Skeletal muscle satellite cell (primary cell): ENCODE data around the gene ABHD15.
"Not testable (repeated sequence)": the region's sequence is repeated elsewhere in the genome, so short reads cannot be mapped to it uniquely, and the experiment has no call there.

Experiments
- H3K27me3 ChIP-seq: 2 replicates; pipeline ENCODE4 v1.7.0; 2013; ENCODE audit warnings: low read length; ENCODE audit not compliant: control insufficient read depth, insufficient read depth
- H3K36me3 ChIP-seq: 2 replicates; pipeline ENCODE4 v1.7.0; 2013; ENCODE audit warnings: mild to moderate bottlenecking, control low read depth, low read length; ENCODE audit not compliant: insufficient read depth
- H3K4me1 ChIP-seq: 2 replicates; pipeline ENCODE4 v1.7.0; 2013; ENCODE audit warnings: low read length; ENCODE audit not compliant: control insufficient read depth, insufficient read depth
- H3K4me2 ChIP-seq: 2 replicates; pipeline ENCODE4 v1.7.0; 2013; ENCODE audit warnings: mild to moderate bottlenecking, low read length
- H3K4me3 ChIP-seq: 2 replicates; pipeline ENCODE4 v1.7.0; 2013; ENCODE audit warnings: low read length
- H3K9ac ChIP-seq: 2 replicates; pipeline ENCODE4 v1.7.0; 2013; ENCODE audit warnings: mild to moderate bottlenecking, low read depth, low read length, moderate library complexity
- H3K9me3 ChIP-seq: replicated peaks from 2 replicates; pipeline ENCODE4 v1.7.0; 2013; ENCODE audit warnings: mild to moderate bottlenecking, control low read depth, low read length

Gene ABHD15

GRCh38 chr17:29558139-29558538, 8.7 kb downstream of the ABHD15 start:
- not testable (repeated sequence) for H3K9me3 ChIP-seq, H3K4me1 ChIP-seq, H3K4me2 ChIP-seq, H3K36me3 ChIP-seq, H3K27me3 ChIP-seq, H3K9ac ChIP-seq, H3K4me3 ChIP-seq

GRCh38 chr17:29557739-29558116, 9.1 kb downstream of the ABHD15 start:
- H3K9me3 ChIP-seq: no peaks in the 10 kb centered on the region
- H3K27me3 ChIP-seq: no peaks in the 10 kb centered on the region
- no peak overlapping the region for H3K4me2 ChIP-seq
- H3K4me3 ChIP-seq: no peak overlapping the region
- H3K36me3 ChIP-seq: peaks cover 5% of the 10 kb centered on the region
- H3K9ac ChIP-seq: no peak overlapping the region
- H3K4me1 ChIP-seq: peaks cover 4% of the 10 kb centered on the region

- Histone ChIP-seq H3K4me3 (no peak overlapping the region), H3K27me3 (no peaks in the 10 kb centered on the region), H3K4me1 (peaks cover 4% of the 10 kb centered on the region), H3K9ac (no peak overlapping the region), H3K9me3 (no peaks in the 10 kb centered on the region), H3K36me3 (peaks cover 4% of the 10 kb centered on the region), H3K4me2 (no peak overlapping the region)
Observed at GRCh38 chr17:29557085-29557738, 9.6 kb downstream of the ABHD15 start.

GRCh38 chr17:29555840-29556239, 11.0 kb downstream of the ABHD15 start:
- H3K9ac ChIP-seq: no peak overlapping the region
- H3K4me2 ChIP-seq: no peak overlapping the region
- H3K4me3 ChIP-seq: no peak overlapping the region
- no peaks in the 10 kb centered on the region for H3K36me3 ChIP-seq
- peaks cover 4% of the 10 kb centered on the region for H3K4me1 ChIP-seq
- H3K27me3 ChIP-seq: no peaks in the 10 kb centered on the region
- H3K9me3 ChIP-seq: no peaks in the 10 kb centered on the region

GRCh38 chr17:29549177-29549923, 17.5 kb downstream of the ABHD15 start:
- Histone ChIP-seq H3K4me1 (no peaks in the 10 kb centered on the region), H3K9me3 (no peaks in the 10 kb centered on the region), H3K36me3 (peaks cover 11% of the 10 kb centered on the region), H3K4me2 (no peak overlapping the region), H3K27me3 (no peaks in the 10 kb centered on the region), H3K9ac (no peak overlapping the region), H3K4me3 (no peak overlapping the region)

- H3K36me3 ChIP-seq: peaks cover 31% of the 10 kb centered on the region
- H3K9ac ChIP-seq: no peak overlapping the region
- no peak overlapping the region for H3K4me3 ChIP-seq
- H3K9me3 ChIP-seq: no peaks in the 10 kb centered on the region
- H3K27me3 ChIP-seq: no peaks in the 10 kb centered on the region
- H3K4me1 ChIP-seq: no peaks in the 10 kb centered on the region
- H3K4me2 ChIP-seq: no peak overlapping the region
Observed at GRCh38 chr17:29546830-29547229, 20.0 kb downstream of the ABHD15 start.

GRCh38 chr17:29546085-29546484, 20.8 kb downstream of the ABHD15 start:
- H3K9me3 ChIP-seq: no peaks in the 10 kb centered on the region
- no peaks in the 10 kb centered on the region for H3K27me3 ChIP-seq
- no peak overlapping the region for H3K4me2 ChIP-seq
- H3K4me1 ChIP-seq: no peaks in the 10 kb centered on the region
- H3K4me3 ChIP-seq: no peak overlapping the region
- no peak overlapping the region for H3K9ac ChIP-seq
- H3K36me3 ChIP-seq: peaks cover 37% of the 10 kb centered on the region

GRCh38 chr17:29544066-29544465, 22.8 kb downstream of the ABHD15 start:
- Histone ChIP-seq H3K4me2 (no peak overlapping the region), H3K27me3 (no peaks in the 10 kb centered on the region), H3K4me1 (no peaks in the 10 kb centered on the region), H3K36me3 (peaks cover 44% of the 10 kb centered on the region), H3K4me3 (no peak overlapping the region), H3K9ac (no peak overlapping the region), H3K9me3 (no peaks in the 10 kb centered on the region)

- H3K4me1 ChIP-seq: no peaks in the 10 kb centered on the region
- no peak overlapping the region for H3K4me3 ChIP-seq
- no peak overlapping the region for H3K4me2 ChIP-seq
- H3K9me3 ChIP-seq: no peaks in the 10 kb centered on the region
- no peaks in the 10 kb centered on the region for H3K27me3 ChIP-seq
- H3K36me3 ChIP-seq: peaks cover 32% of the 10 kb centered on the region
- no peak overlapping the region for H3K9ac ChIP-seq
Observed at GRCh38 chr17:29533976-29534375, 32.9 kb downstream of the ABHD15 start.

- no peaks in the 10 kb centered on the region for H3K4me1 ChIP-seq
- H3K9me3 ChIP-seq: no peaks in the 10 kb centered on the region
- H3K36me3 ChIP-seq: peaks cover 48% of the 10 kb centered on the region
- H3K9ac ChIP-seq: no peak overlapping the region
- H3K27me3 ChIP-seq: no peaks in the 10 kb centered on the region
- H3K4me3 ChIP-seq: no peak overlapping the region
- H3K4me2 ChIP-seq: no peak overlapping the region
Observed at GRCh38 chr17:29526322-29526721, 40.5 kb downstream of the ABHD15 start.

- H3K4me3 ChIP-seq: no peak overlapping the region
- H3K27me3 ChIP-seq: no peaks in the 10 kb centered on the region
- H3K36me3 ChIP-seq: peaks cover 47% of the 10 kb centered on the region
- H3K9ac ChIP-seq: no peak overlapping the region
- no peaks in the 10 kb centered on the region for H3K9me3 ChIP-seq
- H3K4me1 ChIP-seq: no peaks in the 10 kb centered on the region
- no peak overlapping the region for H3K4me2 ChIP-seq
Observed at GRCh38 chr17:29524692-29525091, 42.1 kb downstream of the ABHD15 start.

GRCh38 chr17:29518359-29518758, 48.5 kb downstream of the ABHD15 start:
- H3K27me3 ChIP-seq: no peaks in the 10 kb centered on the region
- H3K9ac ChIP-seq: no peak overlapping the region
- H3K4me3 ChIP-seq: no peak overlapping the region
- H3K36me3 ChIP-seq: peaks cover 51% of the 10 kb centered on the region
- no peaks in the 10 kb centered on the region for H3K9me3 ChIP-seq
- no peaks in the 10 kb centered on the region for H3K4me1 ChIP-seq
- H3K4me2 ChIP-seq: no peak overlapping the region
